Heart left ventricle (tissue), 16 donors: ENCODE results near the gene LY6G5C. TPM values are rescaled to one million over a fixed set of nuclear protein-coding genes. Genes with fewer than 3 reads are reported as not detected.
"Not testable (repeated sequence)": the region's sequence is repeated elsewhere in the genome, so short reads cannot be mapped to it uniquely, and the experiment has no call there.

Source experiments
- ATAC-seq, 4 donors: fragments of 200-7000 bp; cut with Tn5 transposase; one replicate each; pipeline ENCODE4 v1.9.1; 2020 to 2022; ENCODE audit warnings: moderate library complexity in 4 of 4, mild to moderate bottlenecking in 3 of 4, moderate number of reproducible peaks in 1 of 4
- DNase-seq, 5 donors: peaks; one replicate each; pipeline ENCODE4 v3.0.0-alpha.2; 2020
- H3K27ac ChIP-seq, 12 donors: fragments of 200-600 bp; sonication (generic) in 4 of 12; one replicate each; pipeline versions ENCODE4 v1.5.0 to v1.8.0; 2016 to 2022; ENCODE audit warnings: mild to moderate bottlenecking in 2 of 12
- H3K27me3 ChIP-seq, 9 donors: fragments of 200-600 bp; sonication (generic) in 2 of 9; one replicate each; pipeline versions ENCODE4 v1.5.1 to v1.8.0; 2016 to 2022; ENCODE audit warnings: mild to moderate bottlenecking in 3 of 9
- H3K36me3 ChIP-seq, 9 donors: fragments of 200-600 bp; sonication (generic) in 2 of 9; one replicate each; pipeline versions ENCODE4 v1.5.0 to v1.8.0; 2018 to 2022; ENCODE audit warnings: mild to moderate bottlenecking in 2 of 9
- H3K4me1 ChIP-seq, 12 donors: fragments of 200-600 bp; sonication (generic) in 4 of 12; one replicate each; pipeline versions ENCODE4 v1.5.0 to v1.8.0; 2016 to 2022; ENCODE audit warnings: mild to moderate bottlenecking in 3 of 12
- H3K4me3 ChIP-seq, 12 donors: fragments of 200-600 bp; sonication (generic) in 4 of 12; one replicate each; pipeline versions ENCODE4 v1.5.0 to v1.8.0; 2017 to 2022; ENCODE audit warnings: mild to moderate bottlenecking in 9 of 12, moderate library complexity in 4 of 12
- H3K9me3 ChIP-seq, 12 donors: fragments of 200-600 bp; sonication (generic) in 4 of 12; one replicate each; pipeline versions ENCODE4 v1.5.0 to v1.8.0; 2016 to 2022; ENCODE audit warnings: mild to moderate bottlenecking in 1 of 12
- POLR2A ChIP-seq, 2 donors: fragments of 450-650 bp; IDR thresholded peaks; one replicate each; pipeline ENCODE4 v1.6.1; 2017; ENCODE audit warnings: antibody characterized with exemption in 2 of 2, mild to moderate bottlenecking in 2 of 2, moderate library complexity in 2 of 2
- WGBS, 4 donors: extraction: QIAGEN DNeasy Blood & Tissue Kit in 2 of 4; methylation state at CpG; one replicate each; pipeline versions ENCODE4 v1.1.5 to v1.1.7; 2013 to 2018; 5-methylcytosine and 5-hydroxymethylcytosine counted together
- intact Hi-C, 10 donors: fragments of 100-400 bp; cut with DNase I; formaldehyde crosslinking; loops; one replicate each; pipeline versions ENCODE4 v1.11.1 to v1.14.2; 2022
- polyA plus RNA-seq, 2 donors: library from polyadenylated mRNA; stranded (reverse); fragments of 200-250 nt; gene quantifications; one replicate each; pipeline ENCODE4 v1.2.3, GENCODE V29; 2013
- total RNA-seq, 9 donors: library from RNA; depleted of rRNA in 2 of 9; stranded (reverse); fragments of >200 nt in 2 of 9; fragmentation: NEBNext Ultra II Directional in 3 of 9; extraction: Animal tissue kit (Norgen Biotek cat#: 25700) in 3 of 9; gene quantifications; one replicate each; pipeline versions ENCODE4 v1.1.0 to v1.2.4, GENCODE V29; 2016 to 2023
- TF ChIP-seq, protein P1 (sequence below), 12 donors: fragments of 200-600 bp; sonication (generic) in 4 of 12; IDR thresholded peaks; one replicate each; pipeline versions ENCODE4 v1.5.0 to v1.8.0; 2018 to 2022; ENCODE audit warnings: antibody characterized with exemption in 12 of 12, mild to moderate bottlenecking in 5 of 12
- donor health status: ischemic (EF 13 %, LVEDD 7.1; RV severe dilation, severe dysfunction).
- donor health status: healthy with polysubstance abuse.
- donor health status: DM: no; HTN: yes; CAD: no.
- donor health status: DM: no; HTN: no; CAD: no.
- donor health status: ischemic (EF 25% LVEDD 6.9; RV normal size, moderate dysfunction).
- donor health status: ischemic (EF 25% LVEDD 5.7; RV mildly dilated, moderate dysfunction).
- donor health status: healthy.
- donor health status: DM: yes; HTN: yes; CAD: no.
- donor health status: ischemic (EF 35%, LVEDD 5.7; RV mildly dilated, moderate dysfunction).
- donor health status: nonischemic (EF 11% LVEDD 7.7; RV severe dilation, severe dysfunction).
- donor health status: DM: yes; HTN: yes; CAD: no.
- donor health status: PGD.
- donor health status: ischemic (EF 29% LVEDD 5.4; RV normal size, mild dysfunction).
- donor health status: nonischemic (EF 23%, LVEDD 6.1; RV moderate dilation, normal function).

Gene LY6G5C
- total and polyA plus RNA-seq, 11 donors, result 1.3 to 3.1 (median 2.2) TPM

- Histone ChIP-seq H3K36me3 (no peaks in the 10 kb centered on the region), H3K27ac (no peak overlapping the region), H3K4me1 (peaks cover 0 to 11% (median 0%) of the 10 kb centered on the region in 12 donors), H3K27me3 (no peaks in the 10 kb centered on the region), H3K4me3 (no peak overlapping the region), H3K9me3 (no peaks in the 10 kb centered on the region)
- TF ChIP-seq POLR2A (IDR thresholded peaks at IDR 0.05), result no peak
- TF ChIP-seq, protein P1, sequence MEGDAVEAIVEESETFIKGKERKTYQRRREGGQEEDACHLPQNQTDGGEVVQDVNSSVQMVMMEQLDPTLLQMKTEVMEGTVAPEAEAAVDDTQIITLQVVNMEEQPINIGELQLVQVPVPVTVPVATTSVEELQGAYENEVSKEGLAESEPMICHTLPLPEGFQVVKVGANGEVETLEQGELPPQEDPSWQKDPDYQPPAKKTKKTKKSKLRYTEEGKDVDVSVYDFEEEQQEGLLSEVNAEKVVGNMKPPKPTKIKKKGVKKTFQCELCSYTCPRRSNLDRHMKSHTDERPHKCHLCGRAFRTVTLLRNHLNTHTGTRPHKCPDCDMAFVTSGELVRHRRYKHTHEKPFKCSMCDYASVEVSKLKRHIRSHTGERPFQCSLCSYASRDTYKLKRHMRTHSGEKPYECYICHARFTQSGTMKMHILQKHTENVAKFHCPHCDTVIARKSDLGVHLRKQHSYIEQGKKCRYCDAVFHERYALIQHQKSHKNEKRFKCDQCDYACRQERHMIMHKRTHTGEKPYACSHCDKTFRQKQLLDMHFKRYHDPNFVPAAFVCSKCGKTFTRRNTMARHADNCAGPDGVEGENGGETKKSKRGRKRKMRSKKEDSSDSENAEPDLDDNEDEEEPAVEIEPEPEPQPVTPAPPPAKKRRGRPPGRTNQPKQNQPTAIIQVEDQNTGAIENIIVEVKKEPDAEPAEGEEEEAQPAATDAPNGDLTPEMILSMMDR (IDR thresholded peaks at IDR 0.05), result no peak
- ATAC-seq (no peak), DNase-seq (no peak)
- intact Hi-C loops, result no loop called here
- WGBS, 4 donors, result 53 to 63% (median 59%) methylated on average over 5 of the region's 5 CpGs
Observed at GRCh38 chr6:31710523-31711219, 29.8 kb upstream of the LY6G5C start.

DNA sequence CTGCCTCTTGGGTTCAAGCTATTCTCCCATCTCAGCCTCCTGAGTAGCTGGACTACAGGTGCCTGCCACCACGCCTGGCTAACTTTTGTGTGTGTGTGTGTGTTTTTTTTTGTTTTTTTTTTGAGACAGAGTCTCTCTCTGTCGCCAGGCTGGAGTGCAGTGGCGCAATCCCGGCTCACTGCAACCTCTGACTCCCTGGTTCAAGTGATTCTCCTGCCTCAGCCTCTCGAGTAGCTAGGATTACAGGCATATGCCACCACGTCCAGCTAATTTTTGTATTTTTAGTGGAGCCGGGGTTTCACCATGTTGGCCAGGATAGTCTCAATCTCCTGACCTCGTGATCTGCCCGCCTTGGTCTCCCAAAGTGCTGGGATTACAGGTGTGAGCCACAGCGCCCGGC is 28.3 kb upstream of the LY6G5C start:
- H3K27ac ChIP-seq, H3K4me3 ChIP-seq, DNase-seq, ATAC-seq, H3K9me3 ChIP-seq, intact Hi-C loops, H3K36me3 ChIP-seq, H3K27me3 ChIP-seq: not testable (repeated sequence)
- 90 to 93% (median 91%) methylated on average over 11 of the region's 11 CpGs for WGBS, 4 donors
- peaks cover 0 to 11% (median 0%) of the 10 kb centered on the region in 12 donors for H3K4me1 ChIP-seq

GRCh38 chr6:31708224-31708623 is 27.4 kb upstream of the LY6G5C start:
- Histone ChIP-seq H3K4me1 (peaks cover 0 to 16% (median 5%) of the 10 kb centered on the region in 12 donors), H3K27me3 (no peaks in the 10 kb centered on the region), H3K9me3 (no peaks in the 10 kb centered on the region), H3K36me3 (no peaks in the 10 kb centered on the region), H3K4me3 (no peak overlapping the region), H3K27ac (no peak overlapping the region)
- intact Hi-C loops, result no loop called here
- 96 to 98% (median 97%) methylated on average over 3 of the region's 3 CpGs for WGBS, 4 donors
- TF ChIP-seq, protein P1 (IDR thresholded peaks at IDR 0.05), result no peak
- TF ChIP-seq POLR2A (IDR thresholded peaks at IDR 0.05), result no peak
- no peak for DNase-seq
- no peak for ATAC-seq

GRCh38 chr6:31707701-31708100 is 26.8 kb upstream of the LY6G5C start:
- WGBS, 4 donors, result 86 to 100% (median 92%) methylated on average over 2 to 10 of the region's 10 CpGs
- intact Hi-C loops, result no loop called here

More at GRCh38 chr6:31707701-31708100, 26.8 kb upstream of the LY6G5C start:
- TF ChIP-seq POLR2A (IDR thresholded peaks at IDR 0.05), result no peak
- TF ChIP-seq, protein P1 (IDR thresholded peaks at IDR 0.05), result no peak
- H3K9me3 ChIP-seq, result no peaks in the 10 kb centered on the region
- H3K36me3 ChIP-seq, result no peaks in the 10 kb centered on the region
- no peak overlapping the region for H3K27ac ChIP-seq
- ATAC-seq (no peak), DNase-seq (peak in 1 of 5 donors; percentile 9)
- no peaks in the 10 kb centered on the region for H3K27me3 ChIP-seq
- H3K4me3 ChIP-seq, result no peak overlapping the region
- H3K4me1 ChIP-seq, result peaks cover 0 to 16% (median 5%) of the 10 kb centered on the region in 12 donors
